Kidney (tissue), 14 donors: Measurements from ENCODE around the gene CRY2. TPM values are rescaled to one million over a fixed set of nuclear protein-coding genes. Genes with fewer than 3 reads are reported as not detected.

Experiments used
- DNase-seq, 5 donors: peaks; one replicate each; pipeline ENCODE4 v3.0.0-alpha.2; 2013 to 2020
- FAIRE-seq: peaks from 2 replicates; lab custom pipeline; 2012; peaks lifted over from hg19 to GRCh38; lab: Jason Lieb, UNC
- H3K27ac ChIP-seq, 2 donors: one replicate each; pipeline ENCODE4 v1.7.0; 2013; ENCODE audit warnings: low read depth in 2 of 2, low read length in 2 of 2, inconsistent platforms in 1 of 2
- H3K27me3 ChIP-seq: one replicate; pipeline ENCODE4 v1.7.1; 2013; ENCODE audit warnings: low read length, inconsistent platforms; ENCODE audit not compliant: control insufficient read depth, insufficient read depth
- H3K36me3 ChIP-seq, 3 donors: one replicate each; pipeline versions ENCODE4 v1.7.0 to v1.7.1; 2013; ENCODE audit warnings: low read length in 3 of 3, control low read depth in 1 of 3, inconsistent platforms in 1 of 3; ENCODE audit not compliant: insufficient read depth in 3 of 3, control insufficient read depth in 2 of 3
- H3K4me1 ChIP-seq, 3 donors: one replicate each; pipeline versions ENCODE4 v1.7.0 to v1.7.1; 2013; ENCODE audit warnings: low read length in 3 of 3, inconsistent platforms in 1 of 3, low read depth in 1 of 3; ENCODE audit not compliant: control insufficient read depth in 2 of 3, insufficient read depth in 2 of 3
- H3K4me3 ChIP-seq, 3 donors: one replicate each; pipeline versions ENCODE4 v1.7.0 to v1.8.1; 2013; ENCODE audit warnings: low read length in 3 of 3, control low read depth in 1 of 3, inconsistent platforms in 1 of 3
- H3K9ac ChIP-seq, 3 donors: one replicate each; pipeline versions ENCODE4 v1.7.0 to v1.7.1; 2013; ENCODE audit warnings: low read length in 3 of 3, control low read depth in 1 of 3, inconsistent platforms in 1 of 3
- H3K9me3 ChIP-seq, 3 donors: one replicate each; pipeline versions ENCODE4 v1.7.0 to v1.7.1; 2013; ENCODE audit warnings: low read length in 3 of 3, control low read depth in 1 of 3, inconsistent platforms in 1 of 3; ENCODE audit not compliant: control insufficient read depth in 2 of 3, insufficient read depth in 1 of 3
- intact Hi-C: fragments of 100-400 bp; cut with DNase I; formaldehyde crosslinking; loops from one replicate; pipeline ENCODE4 v1.11.1; 2022
- polyA plus RNA-seq: library from polyadenylated mRNA; stranded (reverse); fragments of 350-450 nt; fragmentation: Illumina TruSeq; extraction: RNeasy Lipid Tissue Mini Kit (QIAGEN cat#74804); gene quantifications from one replicate; pipeline ENCODE4 v1.2.3, GENCODE V29; 2014; ENCODE audit warnings: low read depth, low replicate concordance; ENCODE audit not compliant: insufficient read depth
- total RNA-seq: library from RNA; stranded (reverse); fragmentation: NEBNext Ultra II Directional; extraction: Animal tissue kit (Norgen Biotek cat#: 25700); gene quantifications from one replicate; pipeline ENCODE4 v1.2.1, GENCODE V29; 2021
- TF ChIP-seq, protein P1 (sequence below): IDR thresholded peaks from 3 replicates; pipeline ENCODE4 v1.5.1; 2012; ENCODE audit warnings: mild to moderate bottlenecking, moderate library complexity, borderline replicate concordance; ENCODE audit not compliant: insufficient read depth; ENCODE audit errors: extremely low read depth
- donor health status: control.
- donor health status: control.
- donor health status: control.
- donor health status: control.
- donor health status: control.
- donor health status: DM: yes; HTN: yes; CAD: no.
- donor health status: Normal renal cell carcinoma (clear cell type).

Gene CRY2
- total and polyA plus RNA-seq, 2 donors from 2014 or later: 20.7 to 44.5 TPM

- Histone ChIP-seq H3K4me1 (peaks cover 0 to 15% (median 0%) of the 10 kb centered on the region in 3 donors), H3K27me3 (peaks cover 3% of the 10 kb centered on the region), H3K4me3 (no peak overlapping the region), H3K27ac (no peak overlapping the region), H3K36me3 (peaks cover 0 to 5% (median 0%) of the 10 kb centered on the region in 3 donors), H3K9me3 (no peaks in the 10 kb centered on the region), H3K9ac (no peak overlapping the region)
- TF ChIP-seq, protein P1, sequence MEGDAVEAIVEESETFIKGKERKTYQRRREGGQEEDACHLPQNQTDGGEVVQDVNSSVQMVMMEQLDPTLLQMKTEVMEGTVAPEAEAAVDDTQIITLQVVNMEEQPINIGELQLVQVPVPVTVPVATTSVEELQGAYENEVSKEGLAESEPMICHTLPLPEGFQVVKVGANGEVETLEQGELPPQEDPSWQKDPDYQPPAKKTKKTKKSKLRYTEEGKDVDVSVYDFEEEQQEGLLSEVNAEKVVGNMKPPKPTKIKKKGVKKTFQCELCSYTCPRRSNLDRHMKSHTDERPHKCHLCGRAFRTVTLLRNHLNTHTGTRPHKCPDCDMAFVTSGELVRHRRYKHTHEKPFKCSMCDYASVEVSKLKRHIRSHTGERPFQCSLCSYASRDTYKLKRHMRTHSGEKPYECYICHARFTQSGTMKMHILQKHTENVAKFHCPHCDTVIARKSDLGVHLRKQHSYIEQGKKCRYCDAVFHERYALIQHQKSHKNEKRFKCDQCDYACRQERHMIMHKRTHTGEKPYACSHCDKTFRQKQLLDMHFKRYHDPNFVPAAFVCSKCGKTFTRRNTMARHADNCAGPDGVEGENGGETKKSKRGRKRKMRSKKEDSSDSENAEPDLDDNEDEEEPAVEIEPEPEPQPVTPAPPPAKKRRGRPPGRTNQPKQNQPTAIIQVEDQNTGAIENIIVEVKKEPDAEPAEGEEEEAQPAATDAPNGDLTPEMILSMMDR: no peak
- intact Hi-C loops: no loop called here
- DNase-seq: peak in 1 of 5 donors; percentile 66
- no peak for FAIRE-seq
Observed at GRCh38 chr11:45927684-45928413, 80.6 kb downstream of the CRY2 start.

GRCh38 chr11:45928535-45929215 is 81.4 kb downstream of the CRY2 start:
- Histone ChIP-seq H3K4me3 (no peak overlapping the region), H3K4me1 (peaks cover 0 to 12% (median 0%) of the 10 kb centered on the region in 3 donors), H3K36me3 (peaks cover 0 to 5% (median 0%) of the 10 kb centered on the region in 3 donors), H3K9ac (no peak overlapping the region), H3K27ac (no peak overlapping the region), H3K27me3 (no peaks in the 10 kb centered on the region), H3K9me3 (no peaks in the 10 kb centered on the region)
- TF ChIP-seq, protein P1: no peak
- FAIRE-seq (no peak), DNase-seq (peak in 2 of 5 donors; percentile 47 to 59)
- intact Hi-C loops: no loop called here

- H3K27me3 ChIP-seq: no peaks in the 10 kb centered on the region
- no peak overlapping the region for H3K4me3 ChIP-seq
- intact Hi-C loops: no loop called here
- no peak overlapping the region for H3K9ac ChIP-seq
- no peaks in the 10 kb centered on the region for H3K9me3 ChIP-seq
- TF ChIP-seq, protein P1: no peak
- H3K4me1 ChIP-seq: peaks cover 0 to 14% (median 3%) of the 10 kb centered on the region in 3 donors
- DNase-seq: peak in 1 of 5 donors; percentile 46
- H3K36me3 ChIP-seq: peaks cover 0 to 6% (median 0%) of the 10 kb centered on the region in 3 donors
- no peak overlapping the region for H3K27ac ChIP-seq
- FAIRE-seq: no peak
Observed at GRCh38 chr11:45929486-45930030, 82.3 kb downstream of the CRY2 start.
